B cell (primary cell): ENCODE results near the gene ZPBP2. TPM values are rescaled to one million over a fixed set of nuclear protein-coding genes. Genes with fewer than 3 reads are reported as not detected.

Source experiments
- ATAC-seq: fragments of 200-7000 bp; cut with Tn5 transposase; one replicate; pipeline ENCODE4 v1.10.0; 2021; ENCODE audit warnings: low read depth, mild to moderate bottlenecking, moderate number of reproducible peaks, moderate library complexity
- CTCF ChIA-PET: fragments of 350-600 bp; sonication (Branson Sonifier 250); formaldehyde crosslinking; loops from one replicate; lab custom pipeline; 2021; ENCODE audit warnings: antibody characterized with exemption, inconsistent platforms; lab: Charles Lee
- POLR2A ChIA-PET: fragments of 350-600 bp; sonication (Branson Sonifier 250); formaldehyde crosslinking; loops from one replicate; lab custom pipeline; 2021; ENCODE audit warnings: antibody characterized with exemption; lab: Charles Lee
- DNase-seq: peaks from one replicate; pipeline ENCODE4 v3.0.0; 2013
- H2AFZ ChIP-seq: 2 replicates; pipeline ENCODE4 v1.6.1; 2012; ENCODE audit warnings: mild to moderate bottlenecking, low read depth, low read length; ENCODE audit not compliant: insufficient read depth, poor library complexity, severe bottlenecking
- H3K27ac ChIP-seq, 2 donors: 1 replicate in 1 of 2; 2 replicates in 1 of 2; pipeline ENCODE4 v1.5.1; 2012 to 2013; ENCODE audit warnings: low read length in 2 of 2, mild to moderate bottlenecking in 2 of 2, moderate library complexity in 1 of 2
- H3K27me3 ChIP-seq, 4 experiments: fragments of 200-600 bp in 1 of 4; sonication (generic) in 1 of 4; replicated peaks in 1 of 4; 1 replicate in 2 of 4; 2 replicates in 2 of 4; pipeline versions ENCODE4 v1.6.1 to v1.7.0; 2013 to 2016; ENCODE audit warnings: low read length in 3 of 4, mild to moderate bottlenecking in 2 of 4, mixed read lengths in 1 of 4, moderate library complexity in 1 of 4; ENCODE audit not compliant: insufficient read depth in 4 of 4, control insufficient read depth in 3 of 4; ENCODE audit errors: control extremely low read depth in 1 of 4
- H3K36me3 ChIP-seq, 2 experiments: replicated peaks in 1 of 2; 1 replicate in 1 of 2; 2 replicates in 1 of 2; pipeline versions ENCODE4 v1.6.1 to v1.7.1; 2013; ENCODE audit warnings: low read length in 1 of 2; ENCODE audit not compliant: insufficient read depth in 2 of 2, control insufficient read depth in 1 of 2; ENCODE audit errors: control extremely low read depth in 1 of 2, extremely low read depth in 1 of 2
- H3K4me1 ChIP-seq, 2 donors: fragments of 200-600 bp in 1 of 2; sonication (generic) in 1 of 2; 1 replicate in 1 of 2; 2 replicates in 1 of 2; pipeline versions ENCODE4 v1.5.1 to v1.6.1; 2013 to 2017; ENCODE audit warnings: low read length in 2 of 2; ENCODE audit not compliant: control insufficient read depth in 2 of 2, insufficient read depth in 2 of 2
- H3K4me2 ChIP-seq: replicated peaks from 2 replicates; pipeline ENCODE3; 2012; ENCODE audit warnings: mild to moderate bottlenecking, low read depth, low read length; ENCODE audit not compliant: poor library complexity, severe bottlenecking
- H3K4me3 ChIP-seq, 5 experiments: fragments of 200-600 bp in 1 of 5; sonication (generic) in 1 of 5; 1 replicate in 3 of 5; 2 replicates in 2 of 5; pipeline versions ENCODE4 v1.5.1 to v1.7.0; 2011 to 2016; ENCODE audit warnings: low read length in 4 of 5, mild to moderate bottlenecking in 4 of 5, low read depth in 2 of 5, control low read depth in 1 of 5, moderate library complexity in 1 of 5; ENCODE audit not compliant: insufficient read depth in 1 of 5; ENCODE audit errors: control extremely low read depth in 1 of 5, extremely low read depth in 1 of 5
- H3K79me2 ChIP-seq: fragments of 200-600 bp; sonication (generic); one replicate; pipeline ENCODE4 v1.6.0; 2016; ENCODE audit warnings: low read length; ENCODE audit not compliant: control insufficient read depth, insufficient read depth
- H3K9ac ChIP-seq: fragments of 200-600 bp; sonication (generic); 2 replicates; pipeline ENCODE4 v1.6.1; 2017; ENCODE audit warnings: mild to moderate bottlenecking, low read length, moderate library complexity
- H3K9me3 ChIP-seq, 3 donors: one replicate each; pipeline versions ENCODE4 v1.6.1 to v1.7.1; 2013; ENCODE audit warnings: low read length in 2 of 3; ENCODE audit not compliant: control insufficient read depth in 2 of 3, insufficient read depth in 1 of 3; ENCODE audit errors: control extremely low read depth in 1 of 3
- H4K20me1 ChIP-seq: 2 replicates; pipeline ENCODE4 v1.6.0; 2012; ENCODE audit warnings: mild to moderate bottlenecking, low read length; ENCODE audit not compliant: insufficient read depth, control insufficient read depth, poor library complexity, severe bottlenecking
- H3K27ac Mint-ChIP-seq: one replicate; pipeline ENCODE4 v1.8.0; 2021; ENCODE audit warnings: mixed read lengths
- H3K27me3 Mint-ChIP-seq: one replicate; pipeline ENCODE4 v1.8.0; 2021; ENCODE audit warnings: mixed read lengths
- H3K4me1 Mint-ChIP-seq: one replicate; pipeline ENCODE4 v1.8.0; 2021; ENCODE audit warnings: mixed read lengths
- H3K4me3 Mint-ChIP-seq: one replicate; pipeline ENCODE4 v1.8.0; 2021; ENCODE audit warnings: mixed read lengths
- H3K9me3 Mint-ChIP-seq: one replicate; pipeline ENCODE4 v1.8.0; 2022; ENCODE audit warnings: mixed read lengths; ENCODE audit not compliant: insufficient read depth
- CTCF ChIP-seq: fragments of 200-600 bp; IDR thresholded peaks from one replicate; pipeline ENCODE4 v1.8.0; 2022; ENCODE audit warnings: antibody characterized with exemption, mild to moderate bottlenecking
- EZH2 ChIP-seq: IDR thresholded peaks from 2 replicates; pipeline ENCODE4 v1.6.1; 2012; ENCODE audit warnings: borderline replicate concordance, low read depth, mild to moderate bottlenecking, moderate library complexity, low read length; ENCODE audit not compliant: insufficient read depth, poor library complexity, severe bottlenecking
- WGBS: methylation state at CpG from one replicate; pipeline ENCODE4 v1.1.5; 2013; ENCODE audit warnings: missing lambda C conversion rate; ENCODE audit not compliant: insufficient coverage; 5-methylcytosine and 5-hydroxymethylcytosine counted together
- intact Hi-C: fragments of 100-400 bp; cut with micrococcal nuclease; formaldehyde crosslinking; loops from one replicate; pipeline ENCODE4 v1.10.0; 2022
- polyA plus RNA-seq: library from polyadenylated mRNA; depleted of rRNA; stranded (reverse); fragments of >200 nt; gene quantifications from 2 replicates; pipeline ENCODE4 v1.2.3, GENCODE V29; 2012
- total RNA-seq, 2 donors: library from RNA; stranded (reverse); fragments of 120-200 nt in 1 of 2; gene quantifications; 1 replicate in 1 of 2; 2 replicates in 1 of 2; pipeline versions ENCODE4 v1.2.3 to v1.2.4, GENCODE V29; 2013 to 2022

The ZPBP2 gene
- total and polyA plus RNA-seq, 2 donors (not counting 1 experiment from before 2014, with no cell fraction given): 1.6 to 1.7 TPM

GRCh38 chr17:39820987-39821386 lies 47.0 kb upstream of the ZPBP2 start:
- Histone ChIP-seq H2AFZ (no peak overlapping the region), H3K4me2 (peak overlapping the region; percentile 38), H3K9me3 (peaks cover 6 to 28% (median 24%) of the 10 kb centered on the region in 3 donors), H3K27ac (peak overlapping the region; percentile 58 to 85), H3K79me2 (peaks cover 98% of the 10 kb centered on the region), H3K27me3 (no peaks in the 10 kb centered on the region), H3K36me3 (peaks cover 20 to 93% of the 10 kb centered on the region in 2 experiments), H4K20me1 (peaks cover 10% of the 10 kb centered on the region), H3K9ac (no peak overlapping the region), H3K4me3 (no peak overlapping the region), H3K4me1 (peaks cover 53 to 54% of the 10 kb centered on the region in 2 donors)
- H3K4me3 Mint-ChIP-seq: peak overlapping the region; percentile 56
- intact Hi-C loops: loop anchor here (2.0 to 5.0 kb wide), 2 partner anchors 41 to 64 kb away; partner anchors contain the start of gene IKZF3
- POLR2A ChIA-PET: interaction anchor here (0.6 to 2.3 kb wide), 4 partner anchors 12 to 84 kb away, joined by 3 to 10 read pairs (median 5); no protein-coding TSS in a partner anchor
- ATAC-seq: no peak
- H3K4me1 Mint-ChIP-seq: peaks cover 59% of the 10 kb centered on the region
- WGBS: 100% methylated on average over 2 of the region's 2 CpGs
- H3K27ac Mint-ChIP-seq: peak overlapping the region; percentile 86
- CTCF ChIA-PET: interaction anchor here (1.0 to 2.6 kb wide), 7 partner anchors 26 to 91 kb away, joined by 3 to 10 read pairs (median 5); partner anchors contain the start of gene IKZF3
- no peak for DNase-seq
- no peaks in the 10 kb centered on the region for H3K27me3 Mint-ChIP-seq
- peaks cover 7% of the 10 kb centered on the region for H3K9me3 Mint-ChIP-seq
- TF ChIP-seq EZH2 (no peak), CTCF (no peak)

GRCh38 chr17:39822051-39822451 lies 46.0 kb upstream of the ZPBP2 start:
- Histone ChIP-seq H3K4me2 (peak overlapping the region; percentile 38), H4K20me1 (peaks cover 10% of the 10 kb centered on the region), H3K36me3 (peaks cover 26 to 95% of the 10 kb centered on the region in 2 experiments), H3K27me3 (no peaks in the 10 kb centered on the region), H3K27ac (peak overlapping the region; percentile 58 to 85), H3K4me1 (peaks cover 53 to 54% of the 10 kb centered on the region in 2 donors), H3K79me2 (peaks cover 98% of the 10 kb centered on the region), H3K4me3 (no peak overlapping the region), H3K9me3 (peaks cover 6 to 28% (median 24%) of the 10 kb centered on the region in 3 donors), H3K9ac (no peak overlapping the region), H2AFZ (no peak overlapping the region)
- Mint-ChIP-seq H3K27me3 (no peaks in the 10 kb centered on the region), H3K4me3 (peak overlapping the region; percentile 70), H3K4me1 (peaks cover 53% of the 10 kb centered on the region), H3K9me3 (peaks cover 7% of the 10 kb centered on the region), H3K27ac (peak overlapping the region; percentile 86)
- POLR2A ChIA-PET: interaction anchor here (1.0 to 2.3 kb wide), 3 partner anchors 28 to 67 kb away, joined by 3 to 10 read pairs (median 3); no protein-coding TSS in a partner anchor
- CTCF ChIA-PET: interaction anchor here (0.9 to 2.6 kb wide), 7 partner anchors 27 to 201 kb away, joined by 3 to 10 read pairs (median 5); partner anchors contain the start of gene IKZF3
- DNase-seq (peak; percentile 81), ATAC-seq (peak; percentile 70)
- intact Hi-C loops: loop anchor here (5.0 kb wide), 1 partner anchor 40 kb away; the partner anchor contains the start of gene IKZF3
- TF ChIP-seq CTCF (no peak), EZH2 (no peak)
- no CpG with 5 or more reads among the region's 2 CpGs for WGBS
